Osteocyte (in vitro differentiated cells): ENCODE measurements around the gene TRIM26. TPM values are rescaled to one million over a fixed set of nuclear protein-coding genes. Genes with fewer than 3 reads are reported as not detected.

Experiments
- DNase-seq: peaks from one replicate; pipeline ENCODE4 v3.0.0; 2021; ENCODE audit warnings: mixed read lengths; ENCODE audit not compliant: unreplicated experiment; ENCODE audit errors: extremely low spot score
- H3K27ac Mint-ChIP-seq: one replicate; pipeline ENCODE4 v1.8.0; 2021; ENCODE audit warnings: mild to moderate bottlenecking, mixed read lengths; ENCODE audit not compliant: unreplicated experiment
- H3K27me3 Mint-ChIP-seq: one replicate; pipeline ENCODE4 v1.8.0; 2021; ENCODE audit warnings: mixed read lengths; ENCODE audit not compliant: unreplicated experiment
- H3K36me3 Mint-ChIP-seq: one replicate; pipeline ENCODE4 v1.8.0; 2021; ENCODE audit warnings: mixed read lengths; ENCODE audit not compliant: unreplicated experiment
- H3K4me1 Mint-ChIP-seq: one replicate; pipeline ENCODE4 v1.8.0; 2021; ENCODE audit warnings: mixed read lengths; ENCODE audit not compliant: unreplicated experiment
- H3K4me3 Mint-ChIP-seq: one replicate; pipeline ENCODE4 v1.8.0; 2021; ENCODE audit warnings: mild to moderate bottlenecking, moderate library complexity, mixed read lengths; ENCODE audit not compliant: unreplicated experiment
- H3K9me3 Mint-ChIP-seq: one replicate; pipeline ENCODE4 v1.8.0; 2021; ENCODE audit warnings: mixed read lengths; ENCODE audit not compliant: unreplicated experiment
- CTCF ChIP-seq: fragments of 200-600 bp; sonication (generic); IDR thresholded peaks from 2 replicates; pipeline ENCODE4 v1.5.0; 2021; ENCODE audit warnings: antibody characterized with exemption, mild to moderate bottlenecking, moderate library complexity
- total RNA-seq: library from RNA; stranded (reverse); gene quantifications from 2 replicates; pipeline ENCODE4 v1.2.1, GENCODE V29; 2021

Gene TRIM26
- total RNA-seq, 1 donor from 2014 or later = 41.8 TPM

DNA sequence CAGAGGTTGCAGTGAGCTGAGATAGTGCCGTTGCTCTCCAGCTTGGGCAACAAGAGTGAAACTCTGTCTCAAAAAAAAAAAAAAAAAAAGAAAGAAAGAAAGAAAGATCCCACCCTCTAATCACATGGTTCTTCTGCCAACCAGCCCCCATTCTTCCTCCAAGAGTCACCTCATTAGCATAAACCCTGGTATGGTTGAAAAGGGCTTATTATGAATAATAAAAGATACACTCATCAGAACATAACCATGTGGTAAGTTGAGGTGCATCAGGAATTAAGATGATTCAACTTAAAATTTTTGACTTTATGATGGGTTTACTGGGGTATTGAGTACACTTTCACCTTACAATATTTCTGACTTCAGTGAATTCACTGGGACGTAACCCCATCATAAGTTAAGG lies 78.1 kb downstream of the TRIM26 start:
- H3K27me3 Mint-ChIP-seq = peaks cover 82% of the 10 kb centered on the region
- DNase-seq = no peak
- H3K4me3 Mint-ChIP-seq = no peak overlapping the region

More for the DNA sequence above, 78.1 kb downstream of the TRIM26 start:
- TF ChIP-seq CTCF = no peak
- H3K4me1 Mint-ChIP-seq = peaks cover 5% of the 10 kb centered on the region
- H3K9me3 Mint-ChIP-seq = no peaks in the 10 kb centered on the region
- no peaks in the 10 kb centered on the region for H3K36me3 Mint-ChIP-seq
- H3K27ac Mint-ChIP-seq = no peak overlapping the region

Other genes starting within 250 kb of the TRIM26 start
- gene POLR1H, start 152.1 kb downstream of the TRIM26 start, total RNA-seq = 20.1 and 20.4 TPM in 2 replicates
- gene PPP1R11, start 146.2 kb downstream of the TRIM26 start, total RNA-seq = 46.8 and 52.9 TPM in 2 replicates
- not detected in 2 replicates for gene RNF39, start 137.6 kb downstream of the TRIM26 start, total RNA-seq
- not detected in 2 replicates for gene TRIM31, start 100.3 kb downstream of the TRIM26 start, total RNA-seq
- gene TRIM40, start 77.3 kb downstream of the TRIM26 start, total RNA-seq = not detected in 2 replicates
- gene TRIM10, start 52.2 kb downstream of the TRIM26 start, total RNA-seq = not detected in 2 replicates
- gene TRIM15, start 49.9 kb downstream of the TRIM26 start, total RNA-seq = not detected in 2 replicates
- 11.6 and 14.8 TPM in 2 replicates for gene TRIM39, start 113.5 kb upstream of the TRIM26 start, total RNA-seq
- gene RPP21, start 131.8 kb upstream of the TRIM26 start, total RNA-seq = 47.5 and 48.8 TPM in 2 replicates